DND-41 (cell line): ENCODE data around the gene TMF1.

Experiments
- ATAC-seq: fragments of 200-7000 bp; cut with Tn5 transposase; 3 replicates; pipeline ENCODE4 v1.9.1; 2021; ENCODE audit warnings: low read depth; ENCODE audit not compliant: insufficient read depth
- DNase-seq: peaks from one replicate; pipeline ENCODE4 v3.0.0-alpha.2; 2020
- H2AFZ ChIP-seq: 2 replicates; pipeline ENCODE4 v1.6.0; 2012; ENCODE audit warnings: low read depth, low read length
- H3K27ac ChIP-seq: 2 replicates; pipeline ENCODE4 v1.5.1; 2012; ENCODE audit warnings: low read length, inconsistent platforms
- H3K27me3 ChIP-seq: fragments of 200-600 bp; sonication (generic); 2 replicates; pipeline ENCODE4 v1.6.0; 2012; ENCODE audit warnings: low read length, mild to moderate bottlenecking, inconsistent platforms; ENCODE audit not compliant: insufficient read depth, poor library complexity
- H3K36me3 ChIP-seq: 2 replicates; pipeline ENCODE4 v1.5.1; 2012; ENCODE audit warnings: low read length, inconsistent platforms; ENCODE audit not compliant: insufficient read depth
- H3K4me1 ChIP-seq: 2 replicates; pipeline ENCODE4 v1.5.1; 2012; ENCODE audit warnings: mild to moderate bottlenecking, low read length; ENCODE audit not compliant: insufficient read depth
- H3K4me2 ChIP-seq: 2 replicates; pipeline ENCODE4 v1.6.0; 2012; ENCODE audit warnings: mild to moderate bottlenecking, moderate library complexity, low read length, inconsistent platforms; ENCODE audit not compliant: insufficient read depth
- H3K4me3 ChIP-seq, 2 experiments: fragments of 200-600 bp in 1 of 2; shearing (Covaris generic) in 1 of 2; 2 replicates each; pipeline ENCODE4 v1.5.1; 2012 to 2016; ENCODE audit warnings: inconsistent platforms in 2 of 2, low read length in 2 of 2, mild to moderate bottlenecking in 2 of 2, low read depth in 1 of 2, moderate library complexity in 1 of 2
- H3K79me2 ChIP-seq: 2 replicates; pipeline ENCODE4 v1.6.0; 2012; ENCODE audit warnings: low read length, inconsistent platforms; ENCODE audit not compliant: insufficient read depth
- H3K9ac ChIP-seq: 2 replicates; pipeline ENCODE4 v1.6.0; 2012; ENCODE audit warnings: low read depth, mild to moderate bottlenecking, inconsistent platforms, low read length, moderate library complexity
- H3K9me3 ChIP-seq: 2 replicates; pipeline ENCODE4 v1.5.1; 2012; ENCODE audit warnings: low read length, moderate library complexity, mild to moderate bottlenecking, inconsistent platforms; ENCODE audit not compliant: insufficient read depth, severe bottlenecking
- H4K20me1 ChIP-seq: 2 replicates; pipeline ENCODE4 v1.6.0; 2012; ENCODE audit warnings: low read length; ENCODE audit not compliant: insufficient read depth
- EZH2 ChIP-seq: IDR thresholded peaks from 3 replicates; pipeline ENCODE4 v1.6.1; 2012; ENCODE audit warnings: borderline replicate concordance, low read depth, mild to moderate bottlenecking, moderate library complexity, low read length, inconsistent platforms; ENCODE audit not compliant: severe bottlenecking
- TF ChIP-seq, protein P1 (sequence below): IDR thresholded peaks from 2 replicates; pipeline ENCODE4 v1.5.1; 2012; ENCODE audit warnings: borderline replicate concordance, low read length, moderate library complexity, mild to moderate bottlenecking; ENCODE audit not compliant: poor library complexity, severe bottlenecking; ENCODE audit errors: extremely low read depth

TMF1 gene

DNA sequence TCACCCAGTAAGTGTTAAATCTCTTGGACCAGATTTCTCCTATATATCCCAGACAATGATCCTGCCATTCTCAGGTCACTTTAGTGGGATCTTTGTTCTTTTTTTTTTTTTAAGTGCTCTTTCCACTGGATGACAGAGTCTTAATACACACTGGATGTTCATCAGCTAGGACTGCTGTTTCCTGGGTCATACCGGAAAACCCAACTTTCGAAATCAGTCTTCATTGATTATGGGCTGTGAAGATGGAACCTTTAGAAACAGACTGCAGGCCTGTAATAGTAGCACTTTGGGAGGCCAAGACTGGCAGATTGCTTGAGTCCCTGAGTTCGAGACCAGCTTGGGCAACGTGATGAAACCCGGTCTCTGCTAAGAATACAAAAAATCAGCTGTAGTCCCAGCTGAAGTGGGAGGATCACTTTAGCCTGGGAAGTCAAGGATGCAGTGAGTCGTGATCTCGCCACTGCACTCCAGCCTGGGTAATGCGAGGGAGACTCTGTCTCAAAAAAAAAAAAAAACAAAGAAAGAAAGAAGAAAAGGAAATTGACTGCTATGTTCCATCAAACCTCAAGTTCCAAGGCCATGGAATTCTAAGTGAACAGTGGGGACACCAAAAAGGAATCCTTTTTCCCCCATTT, 40.9 kb downstream of the TMF1 start:
- Histone ChIP-seq H3K27ac (no peak overlapping the region), H4K20me1 (no peaks in the 10 kb centered on the region), H3K36me3 (no peaks in the 10 kb centered on the region), H2AFZ (no peak overlapping the region), H3K4me1 (peaks cover 22% of the 10 kb centered on the region), H3K9me3 (no peaks in the 10 kb centered on the region), H3K4me2 (no peak overlapping the region), H3K79me2 (no peaks in the 10 kb centered on the region), H3K9ac (no peak overlapping the region), H3K4me3 (no peak overlapping the region), H3K27me3 (peaks cover 4% of the 10 kb centered on the region)
- ATAC-seq (no peak), DNase-seq (no peak)
- TF ChIP-seq, protein P1, sequence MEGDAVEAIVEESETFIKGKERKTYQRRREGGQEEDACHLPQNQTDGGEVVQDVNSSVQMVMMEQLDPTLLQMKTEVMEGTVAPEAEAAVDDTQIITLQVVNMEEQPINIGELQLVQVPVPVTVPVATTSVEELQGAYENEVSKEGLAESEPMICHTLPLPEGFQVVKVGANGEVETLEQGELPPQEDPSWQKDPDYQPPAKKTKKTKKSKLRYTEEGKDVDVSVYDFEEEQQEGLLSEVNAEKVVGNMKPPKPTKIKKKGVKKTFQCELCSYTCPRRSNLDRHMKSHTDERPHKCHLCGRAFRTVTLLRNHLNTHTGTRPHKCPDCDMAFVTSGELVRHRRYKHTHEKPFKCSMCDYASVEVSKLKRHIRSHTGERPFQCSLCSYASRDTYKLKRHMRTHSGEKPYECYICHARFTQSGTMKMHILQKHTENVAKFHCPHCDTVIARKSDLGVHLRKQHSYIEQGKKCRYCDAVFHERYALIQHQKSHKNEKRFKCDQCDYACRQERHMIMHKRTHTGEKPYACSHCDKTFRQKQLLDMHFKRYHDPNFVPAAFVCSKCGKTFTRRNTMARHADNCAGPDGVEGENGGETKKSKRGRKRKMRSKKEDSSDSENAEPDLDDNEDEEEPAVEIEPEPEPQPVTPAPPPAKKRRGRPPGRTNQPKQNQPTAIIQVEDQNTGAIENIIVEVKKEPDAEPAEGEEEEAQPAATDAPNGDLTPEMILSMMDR, result no peak
- TF ChIP-seq EZH2, result no peak

DNA sequence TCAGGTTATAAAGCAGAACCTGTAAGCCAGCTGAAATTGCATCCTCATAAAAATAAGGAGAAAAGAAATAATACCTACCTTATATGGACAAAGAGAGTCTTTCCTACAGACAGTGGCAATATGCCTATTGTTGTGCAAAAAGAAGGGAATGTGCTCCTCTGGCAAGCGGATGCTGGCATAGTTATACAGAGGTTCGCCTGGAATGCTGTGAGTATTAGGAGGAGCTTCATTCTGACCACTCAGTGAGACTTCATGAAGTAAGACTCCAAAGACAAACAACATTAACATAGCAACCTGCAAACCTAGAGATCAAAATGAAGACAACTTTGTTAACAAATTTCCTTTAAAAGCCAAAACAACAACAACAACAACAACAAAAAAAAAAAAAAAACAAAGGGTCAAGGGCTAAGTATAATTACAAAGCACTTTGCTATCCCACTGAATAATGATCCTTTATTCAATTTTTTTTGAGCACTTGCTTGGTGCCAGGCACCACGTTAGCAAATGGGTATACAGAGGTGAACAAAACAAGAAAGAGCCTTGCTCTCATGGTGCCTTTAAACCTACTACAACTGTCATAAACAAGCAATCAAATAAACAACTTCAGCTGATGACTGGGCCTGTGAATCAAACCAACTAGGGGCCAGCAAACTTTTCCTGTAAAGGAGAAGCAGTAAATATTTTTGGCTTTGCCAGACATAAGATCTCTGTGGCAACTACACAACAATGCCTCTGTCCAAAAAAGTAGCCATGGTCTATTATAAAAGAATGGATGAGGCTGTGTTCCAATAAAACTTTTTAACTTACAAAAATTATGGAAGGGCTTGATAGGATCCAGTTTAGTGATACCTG, 42.3 kb downstream of the TMF1 start:
- DNase-seq, result no peak
- no peak overlapping the region for H3K4me3 ChIP-seq
- ATAC-seq, result no peak

DNA sequence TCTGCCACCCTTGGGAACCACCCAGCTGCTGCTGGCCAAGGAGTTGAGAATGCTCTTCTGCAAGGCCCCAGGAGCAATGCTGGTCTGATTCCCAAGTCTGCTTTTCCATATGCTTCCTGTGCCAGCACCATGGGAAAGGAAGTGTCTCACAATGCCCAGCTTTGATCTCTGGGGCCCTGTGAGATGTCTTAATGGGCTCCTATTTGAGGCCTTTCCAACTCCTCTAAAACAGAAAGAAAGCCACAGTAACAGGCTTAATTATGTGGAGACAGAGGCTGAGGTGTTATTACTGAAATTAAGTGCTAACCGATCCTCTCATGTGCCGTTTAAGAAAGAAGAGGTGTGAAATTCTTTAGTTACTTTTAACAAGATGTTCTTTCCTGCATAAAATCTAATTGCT, 43.2 kb downstream of the TMF1 start:
- H2AFZ ChIP-seq, result no peak overlapping the region
- H3K27me3 ChIP-seq, result peaks cover 4% of the 10 kb centered on the region
- H3K27ac ChIP-seq, result no peak overlapping the region
- no peaks in the 10 kb centered on the region for H3K79me2 ChIP-seq
- no peaks in the 10 kb centered on the region for H4K20me1 ChIP-seq
- TF ChIP-seq EZH2, result no peak
- TF ChIP-seq, protein P1, result no peak
- H3K4me2 ChIP-seq, result no peak overlapping the region
- no peak overlapping the region for H3K9ac ChIP-seq
- no peak for DNase-seq
- ATAC-seq, result no peak
- peaks cover 8% of the 10 kb centered on the region for H3K4me1 ChIP-seq
- H3K36me3 ChIP-seq, result no peaks in the 10 kb centered on the region
- no peaks in the 10 kb centered on the region for H3K9me3 ChIP-seq
- H3K4me3 ChIP-seq, result no peak overlapping the region

More for the DNA sequence above, 42.3 kb downstream of the TMF1 start:
- Histone ChIP-seq H3K9ac (no peak overlapping the region), H3K79me2 (no peaks in the 10 kb centered on the region), H3K36me3 (no peaks in the 10 kb centered on the region), H2AFZ (no peak overlapping the region), H4K20me1 (no peaks in the 10 kb centered on the region), H3K4me2 (no peak overlapping the region), H3K27ac (no peak overlapping the region), H3K27me3 (peaks cover 4% of the 10 kb centered on the region), H3K9me3 (no peaks in the 10 kb centered on the region), H3K4me1 (peaks cover 16% of the 10 kb centered on the region)
- TF ChIP-seq, protein P1, result no peak
- TF ChIP-seq EZH2, result no peak
